Keratinocyte (primary cell): Measurements from ENCODE around the gene APOBEC4. TPM values are rescaled to one million over a fixed set of nuclear protein-coding genes. Genes with fewer than 3 reads are reported as not detected.

Experiments used
- DNase-seq: peaks from one replicate; pipeline ENCODE4 v3.0.0-alpha.2; 2011; ENCODE audit warnings: low read depth, missing footprints, low spot score
- FAIRE-seq: peaks from 2 replicates; lab custom pipeline; 2011; peaks lifted over from hg19 to GRCh38; lab: Jason Lieb, UNC
- H2AFZ ChIP-seq: 2 replicates; pipeline ENCODE4 v1.6.0; 2012; ENCODE audit warnings: low read length, control low read depth, inconsistent platforms; ENCODE audit not compliant: control insufficient read depth
- H3K27ac ChIP-seq: 2 replicates; pipeline ENCODE4 v1.5.1; 2011; ENCODE audit warnings: low read length; ENCODE audit not compliant: control insufficient read depth, insufficient read depth
- H3K27me3 ChIP-seq: 3 replicates; pipeline ENCODE4 v1.6.0; 2011; ENCODE audit warnings: low read length; ENCODE audit not compliant: control insufficient read depth, insufficient read depth; ENCODE audit errors: extremely low read depth
- H3K36me3 ChIP-seq, 2 experiments: 2 replicates in 1 of 2; 3 replicates in 1 of 2; pipeline ENCODE4 v1.5.1; 2011; ENCODE audit warnings: low read length in 2 of 2, mild to moderate bottlenecking in 1 of 2; ENCODE audit not compliant: control insufficient read depth in 2 of 2, insufficient read depth in 2 of 2; ENCODE audit errors: extremely low read depth in 1 of 2
- H3K4me1 ChIP-seq: 3 replicates; pipeline ENCODE4 v1.5.1; 2011; ENCODE audit warnings: low read length; ENCODE audit not compliant: control insufficient read depth, insufficient read depth; ENCODE audit errors: extremely low read depth
- H3K4me2 ChIP-seq: 3 replicates; pipeline ENCODE4 v1.6.0; 2011; ENCODE audit warnings: low read depth, low read length; ENCODE audit not compliant: control insufficient read depth, insufficient read depth; ENCODE audit errors: extremely low read depth
- H3K4me3 ChIP-seq, 3 experiments: fragments of 200-600 bp in 1 of 3; sonication (generic) in 1 of 3; 2 replicates in 2 of 3; 3 replicates in 1 of 3; pipeline ENCODE4 v1.5.1; 2011 to 2016; ENCODE audit warnings: low read length in 3 of 3, mild to moderate bottlenecking in 3 of 3, control low read depth in 2 of 3, inconsistent platforms in 1 of 3, low read depth in 1 of 3, mixed read lengths in 1 of 3, mixed run types in 1 of 3, moderate library complexity in 1 of 3; ENCODE audit not compliant: control insufficient read depth in 2 of 3, insufficient read depth in 2 of 3; ENCODE audit errors: extremely low read depth in 1 of 3
- H3K79me2 ChIP-seq: 2 replicates; pipeline ENCODE4 v1.6.0; 2012; ENCODE audit warnings: low read length; ENCODE audit not compliant: control insufficient read depth, insufficient read depth
- H3K9ac ChIP-seq: 3 replicates; pipeline ENCODE4 v1.6.0; 2011; ENCODE audit warnings: low read length; ENCODE audit not compliant: control insufficient read depth, insufficient read depth; ENCODE audit errors: extremely low read depth
- H3K9me1 ChIP-seq: 3 replicates; pipeline ENCODE4 v1.6.0; 2011; ENCODE audit warnings: low read length; ENCODE audit not compliant: control insufficient read depth, insufficient read depth; ENCODE audit errors: extremely low read depth
- H3K9me3 ChIP-seq: 2 replicates; pipeline ENCODE4 v1.5.1; 2012; ENCODE audit warnings: low read depth, low read length; ENCODE audit not compliant: control insufficient read depth
- H4K20me1 ChIP-seq: 3 replicates; pipeline ENCODE4 v1.6.0; 2011; ENCODE audit warnings: low read length; ENCODE audit not compliant: control insufficient read depth, insufficient read depth; ENCODE audit errors: extremely low read depth
- CTCF ChIP-seq, 3 experiments: IDR thresholded peaks in 1 of 3; conservative IDR thresholded peaks in 1 of 3; optimal IDR thresholded peaks in 1 of 3; 2 replicates in 2 of 3; 3 replicates in 1 of 3; pipeline versions ENCODE3 to v1.5.1; 2011; ENCODE audit warnings: low read length in 3 of 3, mild to moderate bottlenecking in 3 of 3, moderate library complexity in 2 of 3, control low read depth in 1 of 3, inconsistent platforms in 1 of 3; ENCODE audit not compliant: insufficient read depth in 2 of 3; ENCODE audit errors: extremely low read depth in 1 of 3
- EZH2 ChIP-seq: IDR thresholded peaks from one replicate; pipeline ENCODE4 v1.6.1; 2012; ENCODE audit warnings: inconsistent platforms, mild to moderate bottlenecking, low read length, moderate library complexity
- dilution Hi-C: fragments of 300-500 bp; cut with MboI; formaldehyde crosslinking; loops from one replicate; pipeline ENCODE4 v1.7.0; 2020; ENCODE audit warnings: low sequenced_read_pairs; ENCODE audit not compliant: extremely low pct_ligation_motif_present
- polyA plus RNA-seq, 5 experiments: library from polyadenylated mRNA; depleted of rRNA in 3 of 5; stranded (reverse) in 3 of 5; stranded (forward) in 1 of 5; unstranded in 1 of 5; fragments of >200 nt; gene quantifications; 1 replicate in 1 of 5; 2 replicates in 3 of 5; 3 replicates in 1 of 5; pipeline versions ENCODE4 v1.2.1 to v1.2.3, GENCODE V29; 2011 to 2012; ENCODE audit warnings: missing spikeins in 2 of 5, low read depth in 1 of 5, low replicate concordance in 1 of 5

Gene APOBEC4
- polyA plus RNA-seq, 1 donor (not counting 4 experiments of a cell fraction or from before 2014, with no cell fraction given), result not detected

- H2AFZ ChIP-seq, result no peak overlapping the region
- FAIRE-seq, result no peak
- no peak overlapping the region for H3K4me2 ChIP-seq
- H3K36me3 ChIP-seq, result no peaks in the 10 kb centered on the region
- dilution Hi-C loops, result no loop called here
- no peak overlapping the region for H3K9ac ChIP-seq
- no peaks in the 10 kb centered on the region for H3K27me3 ChIP-seq
- no peaks in the 10 kb centered on the region for H3K9me1 ChIP-seq
- no peaks in the 10 kb centered on the region for H3K4me1 ChIP-seq
- no peaks in the 10 kb centered on the region for H3K79me2 ChIP-seq
- DNase-seq, result no peak
- H4K20me1 ChIP-seq, result no peaks in the 10 kb centered on the region
- H3K9me3 ChIP-seq, result no peaks in the 10 kb centered on the region
- no peak overlapping the region for H3K4me3 ChIP-seq
- H3K27ac ChIP-seq, result no peak overlapping the region
- no peak for TF ChIP-seq CTCF (optimal IDR thresholded peaks at IDR 0.05 in 1 of 3, IDR thresholded peaks at IDR 0.05 in 1 of 3, conservative IDR thresholded peaks at IDR 0.05 in 1 of 3; ENCODE audit: extremely low read depth in 1 of 3, insufficient read depth in 2 of 3, low read length in 3 of 3)
- TF ChIP-seq EZH2, result no peak
Measured at GRCh38 chr1:183642166-183642565, 10.9 kb downstream of the APOBEC4 start.

- DNase-seq, result no peak
- H3K4me1 ChIP-seq, result peaks cover 9% of the 10 kb centered on the region
- dilution Hi-C loops, result no loop called here
Measured at GRCh38 chr1:183640193-183640592, 12.9 kb downstream of the APOBEC4 start.

More at GRCh38 chr1:183640193-183640592, 12.9 kb downstream of the APOBEC4 start:
- no peaks in the 10 kb centered on the region for H3K9me1 ChIP-seq
- FAIRE-seq, result no peak
- no peak overlapping the region for H3K9ac ChIP-seq
- no peaks in the 10 kb centered on the region for H4K20me1 ChIP-seq
- H3K9me3 ChIP-seq, result no peaks in the 10 kb centered on the region
- H3K36me3 ChIP-seq, result no peaks in the 10 kb centered on the region
- no peaks in the 10 kb centered on the region for H3K27me3 ChIP-seq
- H3K79me2 ChIP-seq, result peaks cover under 1% of the 10 kb centered on the region
- H3K27ac ChIP-seq, result no peak overlapping the region
- TF ChIP-seq EZH2, result no peak
- TF ChIP-seq CTCF (optimal IDR thresholded peaks at IDR 0.05 in 1 of 3, IDR thresholded peaks at IDR 0.05 in 1 of 3, conservative IDR thresholded peaks at IDR 0.05 in 1 of 3; ENCODE audit: extremely low read depth in 1 of 3, insufficient read depth in 2 of 3, low read length in 3 of 3), result no peak
- no peak overlapping the region for H2AFZ ChIP-seq
- H3K4me2 ChIP-seq, result no peak overlapping the region
- no peak overlapping the region for H3K4me3 ChIP-seq
